Stimulated activated CD8-positive, alpha-beta memory T cell treated with anti-CD3 and anti-CD28 coated beads, Interleukin-4, amount 100 ng/mL, for 24 hours (primary cell): ENCODE data around the gene ARMC5.
A peak's percentile ranks its signal among the peaks of the same experiment; 100 is the strongest.
"Not testable (repeated sequence)": the region's sequence is repeated elsewhere in the genome, so short reads cannot be mapped to it uniquely, and the experiment has no call there.

Source experiments
- DNase-seq: peaks from one replicate; pipeline ENCODE4 v3.0.0-alpha.2; 2020; ENCODE audit warnings: low read depth

Gene ARMC5

GRCh38 chr16:31458844-31459686, at the start of gene ARMC5:
Gene ARMC5, plus strand, starts transcription at chr16:31459501. Its CDS starts 24 bp downstream, at chr16:31459525.
- peak; percentile 93 for DNase-seq

GRCh38 chr16:31410082-31410481, 49.2 kb upstream of the ARMC5 start:
- no peak for DNase-seq

- no peak for DNase-seq
Observed at GRCh38 chr16:31411024-31411844, 48.1 kb upstream of the ARMC5 start.

GRCh38 chr16:31412750-31413149, 46.6 kb upstream of the ARMC5 start:
- no peak for DNase-seq

GRCh38 chr16:31413381-31413780, 45.9 kb upstream of the ARMC5 start:
- no peak for DNase-seq

- DNase-seq, result no peak
Observed at GRCh38 chr16:31413943-31414342, 45.4 kb upstream of the ARMC5 start.

GRCh38 chr16:31414706-31415105, 44.6 kb upstream of the ARMC5 start:
- no peak for DNase-seq

GRCh38 chr16:31416371-31416770, 42.9 kb upstream of the ARMC5 start:
- DNase-seq, result no peak

GRCh38 chr16:31417036-31417435, 42.3 kb upstream of the ARMC5 start:
- DNase-seq, result not testable (repeated sequence)

- no peak for DNase-seq
Observed at GRCh38 chr16:31417916-31418315, 41.4 kb upstream of the ARMC5 start.

- DNase-seq, result no peak
Observed at GRCh38 chr16:31420037-31420436, 39.3 kb upstream of the ARMC5 start.

GRCh38 chr16:31421587-31421986, 37.7 kb upstream of the ARMC5 start:
- DNase-seq, result peak; percentile 55

GRCh38 chr16:31423241-31423640, 36.1 kb upstream of the ARMC5 start:
- no peak for DNase-seq

- DNase-seq, result no peak
Observed at GRCh38 chr16:31423801-31424200, 35.5 kb upstream of the ARMC5 start.

GRCh38 chr16:31427441-31428278, 31.6 kb upstream of the ARMC5 start:
- peak; percentile 61 for DNase-seq

- DNase-seq, result no peak
Observed at GRCh38 chr16:31428279-31428597, 31.1 kb upstream of the ARMC5 start, which contains the start of gene COX6A2. Gene COX6A2, minus strand, starts transcription at chr16:31428360. Its CDS starts 35 bp downstream, at chr16:31428325.

GRCh38 chr16:31428638-31429247, 30.6 kb upstream of the ARMC5 start:
- DNase-seq, result no peak

- no peak for DNase-seq
Observed at GRCh38 chr16:31429314-31429713, 30.0 kb upstream of the ARMC5 start.

GRCh38 chr16:31429796-31430195, 29.5 kb upstream of the ARMC5 start:
- no peak for DNase-seq

- DNase-seq, result no peak
Observed at GRCh38 chr16:31430380-31431052, 28.8 kb upstream of the ARMC5 start.
